ACC112 (cell line): ENCODE measurements around the gene SLC16A13.
"Not testable (repeated sequence)": the region's sequence is repeated elsewhere in the genome, so short reads cannot be mapped to it uniquely, and the experiment has no call there.

Source experiments
- H2AFZ ChIP-seq: fragments of 200-600 bp; sonication (generic); one replicate; pipeline ENCODE4 v1.6.0; 2017; ENCODE audit warnings: antibody characterized with exemption, low read length; ENCODE audit not compliant: unreplicated experiment
- H3K27ac ChIP-seq: fragments of 200-600 bp; sonication (generic); 2 replicates; pipeline ENCODE4 v1.5.1; 2014; ENCODE audit warnings: low read depth, mild to moderate bottlenecking, antibody characterized with exemption, low read length, moderate library complexity
- H3K27me3 ChIP-seq: fragments of 200-600 bp; sonication (generic); 2 replicates; pipeline ENCODE4 v1.6.1; 2014; ENCODE audit warnings: mild to moderate bottlenecking, antibody characterized with exemption, low read length, moderate library complexity, mixed read lengths; ENCODE audit not compliant: insufficient read depth
- H3K36me3 ChIP-seq: fragments of 200-600 bp; sonication (generic); 2 replicates; pipeline ENCODE4 v1.6.1; 2016; ENCODE audit warnings: mild to moderate bottlenecking, antibody characterized with exemption, low read length, moderate library complexity, mixed read lengths; ENCODE audit not compliant: insufficient read depth
- H3K4me1 ChIP-seq: fragments of 200-600 bp; sonication (generic); one replicate; pipeline ENCODE4 v1.6.1; 2016; ENCODE audit warnings: low read length, mixed read lengths; ENCODE audit not compliant: insufficient read depth, unreplicated experiment, control insufficient read depth
- H3K4me3 ChIP-seq: fragments of 200-600 bp; sonication (generic); 2 replicates; pipeline ENCODE4 v1.5.1; 2014; ENCODE audit warnings: mild to moderate bottlenecking, low read depth, low read length
- H3K79me2 ChIP-seq: fragments of 200-600 bp; sonication (generic); one replicate; pipeline ENCODE4 v1.6.0; 2016; ENCODE audit warnings: low read length; ENCODE audit not compliant: control insufficient read depth, unreplicated experiment, insufficient read depth

SLC16A13 gene

GRCh38 chr17:7046127-7046724 lies 10.4 kb downstream of the SLC16A13 start:
- peak overlapping the region; percentile 35 for H2AFZ ChIP-seq
- H3K27me3 ChIP-seq: peaks cover 3% of the 10 kb centered on the region; the same call in 1 of the 2 replicates
- peaks cover 10% of the 10 kb centered on the region for H3K4me1 ChIP-seq
- no peaks in the 10 kb centered on the region for H3K36me3 ChIP-seq
- H3K79me2 ChIP-seq: no peaks in the 10 kb centered on the region
- H3K27ac ChIP-seq: no peak overlapping the region
- H3K4me3 ChIP-seq: peak overlapping the region; percentile 5; the same call in 1 of the 2 replicates

- not testable (repeated sequence) for H3K36me3 ChIP-seq, H3K4me1 ChIP-seq, H3K4me3 ChIP-seq, H3K79me2 ChIP-seq, H3K27ac ChIP-seq, H3K27me3 ChIP-seq
- peak overlapping the region; percentile 35 for H2AFZ ChIP-seq
Observed at GRCh38 chr17:7046725-7047397, 11.0 kb downstream of the SLC16A13 start.

- Histone ChIP-seq H3K27me3 (peaks cover 3% of the 10 kb centered on the region; the same call in 1 of the 2 replicates), H3K27ac (no peak overlapping the region), H3K4me3 (no peak overlapping the region), H3K36me3 (no peaks in the 10 kb centered on the region), H3K4me1 (peaks cover 10% of the 10 kb centered on the region), H3K79me2 (no peaks in the 10 kb centered on the region), H2AFZ (no peak overlapping the region)
Observed at GRCh38 chr17:7047566-7047965, 11.8 kb downstream of the SLC16A13 start.

GRCh38 chr17:7048968-7049367 lies 13.2 kb downstream of the SLC16A13 start:
- H3K4me3 ChIP-seq: no peak overlapping the region
- H3K4me1 ChIP-seq: peaks cover 6% of the 10 kb centered on the region
- H3K27ac ChIP-seq: no peak overlapping the region
- H3K79me2 ChIP-seq: no peaks in the 10 kb centered on the region
- no peak overlapping the region for H2AFZ ChIP-seq
- H3K36me3 ChIP-seq: no peaks in the 10 kb centered on the region
- H3K27me3 ChIP-seq: peaks cover 2% of the 10 kb centered on the region; the same call in 1 of the 2 replicates

GRCh38 chr17:7050583-7050982 lies 14.8 kb downstream of the SLC16A13 start:
- H3K27me3 ChIP-seq, H3K27ac ChIP-seq, H3K79me2 ChIP-seq, H2AFZ ChIP-seq, H3K4me1 ChIP-seq, H3K36me3 ChIP-seq, H3K4me3 ChIP-seq: not testable (repeated sequence)

DNA sequence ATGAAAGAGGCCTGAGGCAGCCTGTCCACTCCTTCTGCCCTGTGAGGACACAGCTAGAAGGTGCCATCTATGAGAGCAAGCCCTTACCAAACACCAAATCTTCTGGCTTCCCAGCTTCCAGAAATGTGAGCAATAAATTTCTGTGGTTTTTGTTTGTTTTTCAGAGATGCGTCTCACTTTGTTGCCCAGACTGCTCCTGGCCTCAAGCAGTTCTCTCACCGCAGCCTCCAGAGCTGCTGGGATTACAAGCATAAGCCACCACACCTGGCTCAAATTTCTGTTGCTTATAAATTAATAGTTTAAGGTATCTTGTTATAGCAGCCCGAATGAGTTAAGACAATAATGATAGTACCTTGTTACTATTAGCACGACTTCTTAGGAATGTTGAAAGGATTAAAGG lies 20.6 kb downstream of the SLC16A13 start:
- no peak overlapping the region for H2AFZ ChIP-seq
- H3K79me2 ChIP-seq: no peaks in the 10 kb centered on the region
- no peaks in the 10 kb centered on the region for H3K27me3 ChIP-seq
- peaks cover 21% of the 10 kb centered on the region for H3K4me1 ChIP-seq
- no peaks in the 10 kb centered on the region for H3K36me3 ChIP-seq
- H3K4me3 ChIP-seq: no peak overlapping the region
- no peak overlapping the region for H3K27ac ChIP-seq

DNA sequence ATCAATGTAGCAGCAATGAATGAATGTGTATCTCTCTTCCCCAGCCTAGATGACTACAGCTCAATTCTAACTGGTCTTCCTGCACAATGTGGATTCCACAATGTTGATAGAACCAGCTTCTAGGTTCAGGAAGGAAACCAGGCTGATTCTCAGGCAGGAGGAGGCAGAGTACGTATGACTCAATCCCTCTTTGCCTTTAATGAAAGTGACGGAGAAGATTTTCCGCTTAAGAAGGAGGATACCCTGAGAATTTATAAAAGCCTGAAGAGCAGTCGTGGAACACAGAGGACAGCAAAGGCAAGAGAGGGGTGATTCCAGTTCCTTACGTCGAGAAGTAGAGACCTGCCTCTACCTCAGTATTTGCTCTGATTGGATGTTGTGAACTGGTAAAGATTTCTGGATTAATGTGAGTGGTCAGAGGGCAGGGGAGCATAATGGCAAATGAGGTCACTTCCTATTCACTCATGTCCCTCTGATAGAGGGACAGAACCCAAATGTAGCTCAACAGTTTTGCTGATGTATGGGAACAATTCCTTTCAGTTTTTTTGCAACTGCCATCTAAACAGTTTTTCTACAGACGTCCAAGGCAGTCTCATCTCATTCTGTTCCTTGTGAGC lies 23.1 kb downstream of the SLC16A13 start:
- H3K4me1 ChIP-seq: peaks cover 32% of the 10 kb centered on the region
- no peaks in the 10 kb centered on the region for H3K36me3 ChIP-seq
- H2AFZ ChIP-seq: no peak overlapping the region
- peak overlapping the region; percentile 39 for H3K27ac ChIP-seq
- H3K79me2 ChIP-seq: no peaks in the 10 kb centered on the region
- H3K27me3 ChIP-seq: no peaks in the 10 kb centered on the region
- H3K4me3 ChIP-seq: no peak overlapping the region

- Histone ChIP-seq H3K27me3 (no peaks in the 10 kb centered on the region; the same call in 1 of the 2 replicates), H2AFZ (no peak overlapping the region), H3K4me3 (peak overlapping the region; percentile 18; the same call in 1 of the 2 replicates), H3K4me1 (peaks cover 32% of the 10 kb centered on the region), H3K36me3 (no peaks in the 10 kb centered on the region), H3K27ac (peak overlapping the region; percentile 62), H3K79me2 (no peaks in the 10 kb centered on the region)
Observed at GRCh38 chr17:7060165-7060891, 24.5 kb downstream of the SLC16A13 start.

DNA sequence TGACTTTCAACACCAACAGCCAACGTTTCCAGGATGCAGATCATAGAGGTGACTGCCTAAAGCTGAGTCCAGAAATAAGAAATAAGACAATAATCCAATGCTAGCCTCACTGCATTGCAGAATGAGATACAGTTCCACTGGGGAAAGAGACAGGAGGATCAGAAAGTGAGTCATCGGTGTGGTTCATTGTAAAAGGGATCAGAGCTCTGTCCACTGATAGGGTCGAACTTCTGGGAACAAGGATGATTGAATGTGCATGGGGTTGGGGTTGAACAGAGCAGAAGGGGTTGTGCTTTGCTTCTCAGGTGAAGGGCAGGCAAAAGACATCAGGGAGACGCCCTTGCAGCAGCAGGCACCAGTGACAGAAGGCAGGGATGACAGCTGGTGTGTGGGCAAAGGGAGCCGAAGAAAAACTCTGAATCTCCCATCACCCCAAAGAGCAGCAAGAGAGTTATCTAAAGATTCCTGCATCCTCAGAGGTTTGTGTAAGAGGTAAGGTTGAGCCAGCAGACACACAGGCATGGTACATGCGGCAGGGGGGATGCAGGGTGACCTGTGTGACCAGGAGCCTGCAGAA lies 27.8 kb downstream of the SLC16A13 start:
- H3K4me1 ChIP-seq: peaks cover 29% of the 10 kb centered on the region

GRCh38 chr17:7064261-7064660 lies 28.4 kb downstream of the SLC16A13 start:
- Histone ChIP-seq H3K4me3 (no peak overlapping the region), H3K4me1 (peaks cover 23% of the 10 kb centered on the region), H3K79me2 (no peaks in the 10 kb centered on the region), H3K36me3 (no peaks in the 10 kb centered on the region), H3K27ac (no peak overlapping the region), H3K27me3 (no peaks in the 10 kb centered on the region; the same call in 1 of the 2 replicates), H2AFZ (no peak overlapping the region)

More for the DNA sequence above, 27.8 kb downstream of the SLC16A13 start:
- no peaks in the 10 kb centered on the region for H3K79me2 ChIP-seq
- no peak overlapping the region for H3K27ac ChIP-seq
- no peaks in the 10 kb centered on the region for H3K36me3 ChIP-seq
- no peak overlapping the region for H2AFZ ChIP-seq
- no peak overlapping the region for H3K4me3 ChIP-seq
- no peaks in the 10 kb centered on the region; the same call in 1 of the 2 replicates for H3K27me3 ChIP-seq
